Kidney epithelial cell (primary cell): ENCODE measurements around the gene CZIB. TPM values are rescaled to one million over a fixed set of nuclear protein-coding genes. Genes with fewer than 3 reads are reported as not detected.

Experiments
- DNase-seq: peaks from one replicate; pipeline ENCODE4 v3.0.0-alpha.2; 2010; ENCODE audit warnings: low read depth
- H3K27me3 ChIP-seq: 2 replicates; pipeline ENCODE4 v1.6.0; 2011; ENCODE audit warnings: low read length; ENCODE audit not compliant: control insufficient read depth, insufficient read depth
- H3K36me3 ChIP-seq: 2 replicates; pipeline ENCODE4 v1.5.1; 2011; ENCODE audit warnings: low read length; ENCODE audit not compliant: control insufficient read depth, insufficient read depth
- H3K4me3 ChIP-seq: 2 replicates; pipeline ENCODE4 v1.5.1; 2011; ENCODE audit warnings: low read depth, mild to moderate bottlenecking, control low read depth, low read length
- total RNA-seq: library from RNA; depleted of rRNA; stranded (reverse); fragments of >200 nt; gene quantifications from 2 replicates; pipeline ENCODE4 v1.2.3, GENCODE V29; 2015
- TF ChIP-seq, protein P1 (sequence below): IDR thresholded peaks from 2 replicates; pipeline ENCODE4 v1.5.1; 2011; ENCODE audit warnings: mild to moderate bottlenecking, moderate library complexity, low read length, control low read depth, inconsistent platforms; ENCODE audit not compliant: insufficient read depth, poor library complexity, severe bottlenecking

CZIB gene
- total RNA-seq, 1 donor from 2014 or later: 55.9 TPM

DNA sequence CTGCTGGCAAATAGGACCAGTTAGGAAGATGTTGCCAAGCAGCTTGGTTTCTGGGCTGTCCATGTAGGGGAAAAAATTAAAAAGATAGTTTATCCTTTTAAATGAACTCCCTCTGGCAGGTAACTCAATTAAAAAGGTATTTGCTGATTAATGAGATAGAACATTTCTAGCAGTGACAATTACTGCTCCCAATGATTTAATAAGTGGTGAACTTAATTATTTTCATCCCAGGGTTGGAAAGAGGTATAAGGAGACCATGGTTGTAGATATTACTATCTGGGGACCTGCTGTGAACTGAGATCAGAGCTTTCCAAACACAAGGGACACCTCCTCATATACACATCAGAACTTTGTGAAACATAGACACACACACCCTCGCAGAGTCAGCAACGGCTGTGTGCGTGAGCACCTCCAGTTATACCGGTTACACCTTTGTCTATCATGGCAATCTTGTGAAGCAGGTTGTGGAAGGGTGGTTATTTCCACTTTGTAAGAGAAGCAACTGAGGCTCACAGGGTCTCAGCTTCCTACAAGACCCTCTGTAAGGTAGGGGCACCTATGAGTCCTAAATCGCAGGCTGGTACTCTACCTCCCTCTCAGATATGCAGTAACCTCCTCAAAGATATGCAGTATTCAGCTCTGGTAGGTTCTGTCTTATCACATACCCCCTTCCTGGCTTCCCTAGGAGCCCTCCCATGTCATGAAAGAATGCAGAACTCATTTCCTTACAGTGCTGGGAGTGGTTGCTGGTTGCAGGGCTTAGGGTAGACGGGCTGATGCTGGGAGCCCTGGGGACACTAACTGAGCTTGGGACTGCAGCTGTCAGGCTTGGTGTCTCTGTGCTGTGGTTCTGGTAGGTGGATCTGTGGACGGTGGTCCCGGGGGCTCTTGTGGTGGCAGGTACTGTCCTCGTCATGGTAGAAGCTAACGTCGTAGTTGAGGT lies 36.3 kb upstream of the CZIB start:
- Histone ChIP-seq H3K36me3 (no peaks in the 10 kb centered on the region), H3K4me3 (no peak overlapping the region), H3K27me3 (no peaks in the 10 kb centered on the region)
- DNase-seq: no peak
- TF ChIP-seq, protein P1, sequence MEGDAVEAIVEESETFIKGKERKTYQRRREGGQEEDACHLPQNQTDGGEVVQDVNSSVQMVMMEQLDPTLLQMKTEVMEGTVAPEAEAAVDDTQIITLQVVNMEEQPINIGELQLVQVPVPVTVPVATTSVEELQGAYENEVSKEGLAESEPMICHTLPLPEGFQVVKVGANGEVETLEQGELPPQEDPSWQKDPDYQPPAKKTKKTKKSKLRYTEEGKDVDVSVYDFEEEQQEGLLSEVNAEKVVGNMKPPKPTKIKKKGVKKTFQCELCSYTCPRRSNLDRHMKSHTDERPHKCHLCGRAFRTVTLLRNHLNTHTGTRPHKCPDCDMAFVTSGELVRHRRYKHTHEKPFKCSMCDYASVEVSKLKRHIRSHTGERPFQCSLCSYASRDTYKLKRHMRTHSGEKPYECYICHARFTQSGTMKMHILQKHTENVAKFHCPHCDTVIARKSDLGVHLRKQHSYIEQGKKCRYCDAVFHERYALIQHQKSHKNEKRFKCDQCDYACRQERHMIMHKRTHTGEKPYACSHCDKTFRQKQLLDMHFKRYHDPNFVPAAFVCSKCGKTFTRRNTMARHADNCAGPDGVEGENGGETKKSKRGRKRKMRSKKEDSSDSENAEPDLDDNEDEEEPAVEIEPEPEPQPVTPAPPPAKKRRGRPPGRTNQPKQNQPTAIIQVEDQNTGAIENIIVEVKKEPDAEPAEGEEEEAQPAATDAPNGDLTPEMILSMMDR: no peak

DNA sequence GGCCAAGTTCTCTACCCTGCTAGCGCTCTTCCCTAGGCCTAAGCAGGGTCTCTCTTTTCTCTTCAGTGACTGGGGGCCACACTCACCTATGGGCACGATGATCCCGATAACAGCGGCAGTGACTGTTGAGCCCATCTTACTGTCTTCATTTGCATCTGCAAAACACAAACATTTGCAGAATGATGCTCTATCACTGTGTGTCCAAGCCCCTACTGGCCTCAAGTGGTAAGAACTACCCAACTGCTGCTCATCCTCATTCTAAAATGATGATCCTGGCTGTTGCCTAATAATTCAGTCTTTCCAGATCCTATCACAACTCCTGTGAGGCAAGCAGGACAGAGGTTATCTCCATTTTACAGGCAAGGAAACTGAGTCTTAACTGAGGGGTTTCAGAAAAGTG lies 34.6 kb upstream of the CZIB start:
- Histone ChIP-seq H3K36me3 (no peaks in the 10 kb centered on the region), H3K4me3 (no peak overlapping the region), H3K27me3 (no peaks in the 10 kb centered on the region)
- DNase-seq: no peak
- TF ChIP-seq, protein P1: no peak

DNA sequence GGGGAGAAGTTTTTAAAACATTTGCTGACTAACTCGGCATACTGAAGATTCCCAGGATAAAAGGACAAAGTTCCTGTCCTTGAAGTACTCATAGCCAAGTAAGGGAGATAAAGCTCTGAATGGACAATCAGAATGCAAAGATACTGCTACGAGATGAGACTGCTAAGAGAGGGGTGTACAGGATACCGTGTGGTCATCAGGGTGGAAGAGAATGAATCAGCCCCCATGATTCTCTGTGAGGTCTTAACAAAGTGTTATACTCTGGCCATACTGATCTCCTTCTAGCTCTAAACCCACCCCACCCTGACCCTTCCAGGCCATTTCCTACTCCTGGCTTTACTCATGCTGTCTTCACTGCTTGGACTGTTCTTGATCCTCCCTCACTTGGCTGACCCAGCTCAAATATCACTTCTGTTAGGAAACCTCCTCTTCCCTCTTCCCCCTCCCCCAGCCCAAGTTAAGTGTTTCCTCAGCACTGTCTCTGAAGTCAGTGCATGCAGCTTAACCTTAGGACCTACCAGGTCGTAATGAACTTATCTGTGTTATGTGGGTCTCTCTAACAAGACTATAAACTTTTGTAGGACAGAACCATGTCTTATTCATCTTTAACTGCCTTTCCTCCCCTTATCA lies 33.7 kb upstream of the CZIB start:
- Histone ChIP-seq H3K27me3 (no peaks in the 10 kb centered on the region), H3K36me3 (no peaks in the 10 kb centered on the region), H3K4me3 (no peak overlapping the region)
- DNase-seq: no peak
- TF ChIP-seq, protein P1: no peak

DNA sequence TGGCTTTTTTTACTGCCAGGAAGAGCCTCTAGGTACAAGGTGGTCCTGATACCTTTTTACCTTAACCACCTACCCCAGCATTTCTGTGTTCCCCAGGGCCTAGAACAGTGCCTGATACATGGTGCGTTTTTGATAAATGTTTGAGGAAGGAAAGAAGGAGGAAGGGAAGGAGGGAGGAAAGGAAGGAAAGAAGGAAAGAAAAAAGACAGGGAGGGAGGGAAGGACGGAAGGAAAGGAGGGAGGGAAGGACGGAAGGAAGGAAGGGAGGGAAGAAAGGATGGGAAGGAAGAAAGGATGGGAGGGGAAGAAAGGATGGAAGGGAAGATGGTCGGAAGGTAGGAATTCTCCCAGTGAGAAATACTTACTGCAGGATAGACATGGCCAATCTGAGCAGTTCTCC lies 29.9 kb upstream of the CZIB start:
- DNase-seq: no peak
- Histone ChIP-seq H3K4me3 (no peak overlapping the region), H3K36me3 (no peaks in the 10 kb centered on the region), H3K27me3 (no peaks in the 10 kb centered on the region)
- TF ChIP-seq, protein P1: no peak

DNA sequence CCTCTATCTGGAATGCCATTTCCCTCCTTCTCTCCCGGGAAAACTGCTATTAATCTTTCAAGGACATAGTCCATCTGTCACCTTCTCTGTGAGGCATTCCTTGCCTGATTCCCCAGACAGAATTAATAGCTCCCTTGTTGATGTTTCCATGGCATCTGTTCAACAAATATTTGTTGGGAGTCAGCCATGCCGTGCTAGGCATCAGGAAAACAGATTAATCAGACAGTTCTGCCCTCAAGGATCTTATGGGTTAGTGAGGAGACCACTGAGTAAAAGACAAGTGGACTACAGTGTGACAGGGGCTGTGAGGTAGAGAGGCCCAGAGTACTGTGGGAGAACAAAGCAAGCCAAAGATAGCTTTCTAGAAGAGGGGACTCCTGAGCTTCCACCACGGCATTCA lies 29.3 kb upstream of the CZIB start:
- H3K36me3 ChIP-seq: no peaks in the 10 kb centered on the region
- DNase-seq: no peak
- TF ChIP-seq, protein P1: no peak
- no peaks in the 10 kb centered on the region for H3K27me3 ChIP-seq
- H3K4me3 ChIP-seq: no peak overlapping the region
